Measurements from ENCODE around the gene WNT7A.

GRCh38 chr3:13783476-13783875 lies 96.4 kb downstream of the WNT7A start:
- no peak for TF ChIP-seq POLR2AphosphoS5 (IDR thresholded peaks at IDR 0.05)
- no peak for TF ChIP-seq CTCF (IDR thresholded peaks at IDR 0.05)
- no peak for TF ChIP-seq POLR2A (IDR thresholded peaks at IDR 0.05)

Data from prostate gland (tissue), 2 donors.